Fibroblast of lung (primary cell): ENCODE measurements around the gene GABRG3. TPM values are rescaled to one million over a fixed set of nuclear protein-coding genes. Genes with fewer than 3 reads are reported as not detected.

Experiments
- DNase-seq, 2 donors: peaks; one replicate each; pipeline versions ENCODE4 v3.0.0 to v3.0.0-alpha.2; 2010; ENCODE audit warnings: low read depth in 2 of 2
- H2AFZ ChIP-seq: 2 replicates; pipeline ENCODE4 v1.5.1; 2012; ENCODE audit warnings: low read length, control low read depth, inconsistent platforms
- H3K27ac ChIP-seq: 2 replicates; pipeline ENCODE4 v1.5.1; 2011; ENCODE audit warnings: low read length, control low read depth; ENCODE audit not compliant: insufficient read depth
- H3K27me3 ChIP-seq: 2 replicates; pipeline ENCODE4 v1.5.1; 2011; ENCODE audit warnings: mild to moderate bottlenecking, low read length; ENCODE audit not compliant: control insufficient read depth, insufficient read depth
- H3K36me3 ChIP-seq: 2 replicates; pipeline ENCODE4 v1.5.1; 2011; ENCODE audit warnings: low read length; ENCODE audit not compliant: control insufficient read depth, insufficient read depth
- H3K4me1 ChIP-seq: 2 replicates; pipeline ENCODE4 v1.5.1; 2011; ENCODE audit warnings: low read length; ENCODE audit not compliant: control insufficient read depth, insufficient read depth; ENCODE audit errors: extremely low read depth
- H3K4me2 ChIP-seq: 2 replicates; pipeline ENCODE4 v1.5.1; 2011; ENCODE audit warnings: low read length, control low read depth; ENCODE audit not compliant: insufficient read depth; ENCODE audit errors: extremely low read depth
- H3K4me3 ChIP-seq, 4 experiments: fragments of 200-600 bp in 1 of 4; sonication (generic) in 1 of 4; replicated peaks in 1 of 4; 2 replicates each; pipeline ENCODE4 v1.5.1; 2011 to 2016; ENCODE audit warnings: low read length in 4 of 4, low read depth in 3 of 4, mild to moderate bottlenecking in 3 of 4, control low read depth in 2 of 4, inconsistent platforms in 1 of 4, mixed read lengths in 1 of 4; ENCODE audit not compliant: insufficient read depth in 1 of 4; ENCODE audit errors: control extremely low read depth in 1 of 4
- H3K79me2 ChIP-seq: 2 replicates; pipeline ENCODE4 v1.5.1; 2012; ENCODE audit warnings: mild to moderate bottlenecking, low read length, inconsistent platforms; ENCODE audit not compliant: control insufficient read depth, insufficient read depth
- H3K9ac ChIP-seq: 2 replicates; pipeline ENCODE4 v1.5.1; 2011; ENCODE audit warnings: mild to moderate bottlenecking, low read length, control low read depth; ENCODE audit not compliant: insufficient read depth
- H3K9me3 ChIP-seq: 2 replicates; pipeline ENCODE4 v1.5.1; 2012; ENCODE audit warnings: low read depth, low read length; ENCODE audit not compliant: control insufficient read depth, insufficient read depth
- H4K20me1 ChIP-seq: 2 replicates; pipeline ENCODE4 v1.5.1; 2011; ENCODE audit warnings: low read length; ENCODE audit not compliant: control insufficient read depth, insufficient read depth; ENCODE audit errors: extremely low read depth
- CTCF ChIP-seq, 2 donors: IDR thresholded peaks in 1 of 2; conservative IDR thresholded peaks in 1 of 2; 1 replicate in 1 of 2; 2 replicates in 1 of 2; pipeline ENCODE4 v1.5.1; 2011 to 2012; ENCODE audit warnings: low read length in 2 of 2, control low read depth in 1 of 2, inconsistent platforms in 1 of 2, low read depth in 1 of 2, mild to moderate bottlenecking in 1 of 2
- EZH2 ChIP-seq: IDR thresholded peaks from 2 replicates; pipeline ENCODE4 v1.5.1; 2012; ENCODE audit warnings: low read length, control low read depth, mild to moderate bottlenecking; ENCODE audit errors: missing control alignments
- polyA plus RNA-seq, 2 donors: library from polyadenylated mRNA; depleted of rRNA in 1 of 2; stranded (reverse) in 1 of 2; unstranded in 1 of 2; fragments of >200 nt; gene quantifications; 2 replicates each; pipeline ENCODE4 v1.2.1, GENCODE V29; 2011 to 2012; ENCODE audit warnings: missing spikeins in 1 of 2
- total RNA-seq: library from RNA; depleted of rRNA; stranded (reverse); fragments of >200 nt; gene quantifications from 2 replicates; pipeline ENCODE4 v1.2.1, GENCODE V29; 2014

The GABRG3 gene
- total and polyA plus RNA-seq, 2 donors (not counting 1 experiment from before 2014, with no cell fraction given), result not detected

DNA sequence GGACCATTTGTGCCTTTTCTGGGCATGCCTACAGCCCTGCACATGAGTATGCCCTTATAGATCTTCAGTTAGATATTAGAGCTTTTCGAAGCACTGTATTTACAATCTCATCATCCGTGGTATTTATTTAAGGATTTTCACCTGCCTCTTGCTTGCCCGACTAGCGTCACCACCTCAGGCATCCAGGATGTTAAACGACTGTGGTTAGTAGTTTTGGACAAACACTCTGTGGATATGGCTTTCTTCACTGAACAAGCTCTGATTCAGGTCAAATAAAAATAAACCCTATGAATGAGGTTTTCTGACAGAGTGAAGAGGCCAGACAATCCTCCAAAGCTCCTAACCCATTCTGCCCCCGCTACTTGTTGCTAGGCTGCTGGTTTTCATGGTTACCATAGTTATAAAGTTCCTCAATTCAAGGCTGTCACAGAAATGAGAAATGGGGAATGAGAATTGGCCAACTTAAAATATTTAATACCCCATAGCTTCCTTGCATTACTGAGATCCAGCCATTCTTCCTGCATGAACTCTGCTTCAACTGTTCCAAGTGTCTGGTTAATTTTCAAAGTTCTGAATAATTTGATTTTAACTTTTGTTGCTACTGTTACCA lies 440.1 kb downstream of the GABRG3 start:
- no peak overlapping the region for H3K9ac ChIP-seq
- no peak overlapping the region for H3K4me2 ChIP-seq
- peak in 1 of 2 donors; percentile 90 for DNase-seq
- H3K9me3 ChIP-seq, result no peaks in the 10 kb centered on the region
- H3K36me3 ChIP-seq, result no peaks in the 10 kb centered on the region
- H3K79me2 ChIP-seq, result no peaks in the 10 kb centered on the region
- no peak overlapping the region for H3K27ac ChIP-seq
- H2AFZ ChIP-seq, result no peak overlapping the region
- H3K27me3 ChIP-seq, result no peaks in the 10 kb centered on the region
- TF ChIP-seq CTCF (conservative IDR thresholded peaks at IDR 0.05 in 1 of 2, IDR thresholded peaks at IDR 0.05 in 1 of 2; ENCODE audit: low read depth in 1 of 2, low read length in 2 of 2), result no peak
- no peak for TF ChIP-seq EZH2
- H3K4me1 ChIP-seq, result no peaks in the 10 kb centered on the region
- H4K20me1 ChIP-seq, result no peaks in the 10 kb centered on the region
- H3K4me3 ChIP-seq, result no peak overlapping the region

- H3K4me3 ChIP-seq, result no peak overlapping the region
- H2AFZ ChIP-seq, result no peak overlapping the region
- no peak overlapping the region for H3K9ac ChIP-seq
- no peaks in the 10 kb centered on the region for H3K4me1 ChIP-seq
- no peak overlapping the region for H3K27ac ChIP-seq
- H3K4me2 ChIP-seq, result no peak overlapping the region
- no peaks in the 10 kb centered on the region for H3K27me3 ChIP-seq
- TF ChIP-seq CTCF (conservative IDR thresholded peaks at IDR 0.05 in 1 of 2, IDR thresholded peaks at IDR 0.05 in 1 of 2; ENCODE audit: low read depth in 1 of 2, low read length in 2 of 2) (no peak), EZH2 (no peak)
- H3K36me3 ChIP-seq, result no peaks in the 10 kb centered on the region
- H3K79me2 ChIP-seq, result no peaks in the 10 kb centered on the region
- H4K20me1 ChIP-seq, result no peaks in the 10 kb centered on the region
- H3K9me3 ChIP-seq, result no peaks in the 10 kb centered on the region
- DNase-seq, result no peak
Observed at GRCh38 chr15:27412415-27412814, 441.4 kb downstream of the GABRG3 start.

GRCh38 chr15:27414168-27414870 lies 443.3 kb downstream of the GABRG3 start:
- Histone ChIP-seq H3K36me3 (no peaks in the 10 kb centered on the region), H3K4me1 (no peaks in the 10 kb centered on the region), H2AFZ (no peak overlapping the region), H3K4me2 (no peak overlapping the region), H3K79me2 (no peaks in the 10 kb centered on the region), H4K20me1 (no peaks in the 10 kb centered on the region), H3K9ac (no peak overlapping the region), H3K4me3 (no peak overlapping the region), H3K9me3 (no peaks in the 10 kb centered on the region), H3K27ac (no peak overlapping the region), H3K27me3 (no peaks in the 10 kb centered on the region)
- DNase-seq, result peak; percentile 8 to 88
- TF ChIP-seq EZH2, result no peak
- no peak for TF ChIP-seq CTCF (conservative IDR thresholded peaks at IDR 0.05 in 1 of 2, IDR thresholded peaks at IDR 0.05 in 1 of 2; ENCODE audit: low read depth in 1 of 2, low read length in 2 of 2)
